GM19035 (cell line): ENCODE measurements around the gene TAAR2.
A peak's percentile ranks its signal among the peaks of the same experiment; 100 is the strongest.
"Not testable (repeated sequence)": the region's sequence is repeated elsewhere in the genome, so short reads cannot be mapped to it uniquely, and the experiment has no call there.

Experiments used
- ATAC-seq: cut with Tn5 transposase; IDR thresholded peaks from one replicate; pipeline ENCODE4 v1.9.1; 2021; ENCODE audit not compliant: unreplicated experiment

The TAAR2 gene

DNA sequence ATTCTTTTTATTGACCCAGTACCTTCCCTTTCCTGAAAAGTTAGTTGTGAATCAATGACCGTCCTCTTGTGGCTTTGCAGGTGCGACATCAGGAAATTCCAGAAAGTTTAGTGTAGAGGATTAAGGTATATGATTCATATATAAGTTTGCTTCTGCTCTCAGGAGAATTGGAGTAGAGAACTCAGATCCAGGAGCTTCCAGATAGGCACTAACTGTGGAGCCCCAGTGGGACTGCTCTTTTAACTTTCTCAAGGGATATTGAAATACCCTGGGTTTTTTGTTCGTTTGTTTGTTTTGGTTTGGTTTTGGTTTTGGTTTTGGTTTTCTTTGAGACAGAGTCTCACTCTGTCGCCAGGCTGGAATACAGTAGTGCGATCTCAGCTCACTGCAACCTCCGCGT lies 9.5 kb downstream of the TAAR2 start:
- peak; percentile 74 for ATAC-seq

DNA sequence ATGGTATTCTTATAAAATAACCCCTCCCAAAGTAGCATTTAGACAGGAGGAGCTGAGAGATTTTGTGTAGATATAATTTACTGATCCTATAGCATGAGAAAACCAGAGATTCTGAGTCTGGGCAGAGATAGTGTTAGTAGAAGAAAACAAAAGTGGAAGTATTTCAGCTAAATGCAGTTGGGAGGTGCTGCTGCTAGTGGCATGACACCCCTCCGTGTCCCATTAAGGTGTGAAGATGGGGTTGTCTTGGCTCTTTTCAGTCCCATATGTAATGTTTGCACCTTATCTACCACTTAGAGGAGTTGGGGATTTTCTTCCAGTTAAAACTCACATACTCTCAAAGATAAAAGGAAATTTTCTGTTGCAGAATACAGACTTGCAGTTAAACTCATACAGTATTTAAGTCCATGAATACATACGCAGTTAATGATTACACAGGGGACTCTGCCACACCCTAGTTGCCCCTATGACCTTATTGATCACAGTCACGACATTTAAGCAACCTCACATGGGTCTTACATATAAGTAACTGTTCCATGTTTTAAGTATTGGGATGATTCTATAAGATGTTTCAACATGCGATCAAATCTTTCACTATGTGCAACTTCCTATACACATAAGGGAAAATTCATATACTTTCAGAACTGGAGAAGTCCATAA lies 11.5 kb downstream of the TAAR2 start:
- no peak for ATAC-seq

DNA sequence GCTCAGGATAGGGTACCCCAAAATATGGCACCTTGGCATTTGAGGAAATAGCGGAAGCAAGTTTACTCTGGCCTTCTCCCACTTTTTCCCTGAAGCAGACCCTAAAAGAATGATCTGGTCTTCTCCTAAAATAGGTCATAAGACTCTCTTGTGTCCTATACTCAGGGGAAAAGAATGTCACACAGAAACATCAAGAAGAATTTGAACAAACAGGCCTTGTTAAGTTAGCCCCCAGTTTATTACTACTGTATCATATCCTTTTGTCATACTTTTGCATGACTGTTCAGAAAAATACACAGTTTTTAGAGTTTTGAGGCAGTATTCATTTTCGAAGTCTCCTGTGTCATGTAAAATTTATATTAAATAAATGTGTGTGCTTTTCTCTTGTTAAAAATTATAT lies 12.5 kb downstream of the TAAR2 start:
- no peak for ATAC-seq

DNA sequence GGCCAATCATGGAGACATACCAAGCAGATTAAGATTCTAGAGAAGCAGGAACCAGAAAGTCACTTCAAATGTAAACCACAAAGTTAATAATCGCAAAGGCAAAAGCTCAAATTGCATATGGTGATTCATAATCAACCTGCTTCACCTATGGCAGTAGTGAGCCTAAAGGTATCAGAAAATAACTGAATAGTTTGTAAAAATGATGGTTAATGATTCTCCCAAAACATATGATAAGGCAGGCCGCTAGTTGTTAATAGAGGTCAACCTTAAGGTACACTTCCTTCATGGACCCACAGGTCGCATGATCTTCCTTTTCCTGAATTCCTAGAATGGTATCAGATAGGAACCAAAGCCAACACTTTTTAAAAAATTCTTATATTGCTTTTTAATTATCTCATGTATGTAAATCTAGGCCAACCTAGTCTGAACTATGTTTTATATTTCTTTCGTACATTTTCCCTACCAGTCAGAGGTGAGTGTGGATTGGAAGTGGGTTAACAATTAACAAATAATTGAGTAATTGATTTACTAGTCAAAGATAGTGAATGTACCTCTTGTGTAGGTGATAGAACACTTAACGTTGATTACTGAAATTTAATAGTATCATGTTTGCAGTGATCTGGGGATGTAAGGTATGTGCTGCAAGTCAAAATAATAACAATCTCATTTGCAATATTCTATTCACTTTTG lies 16.4 kb downstream of the TAAR2 start:
- no peak for ATAC-seq

DNA sequence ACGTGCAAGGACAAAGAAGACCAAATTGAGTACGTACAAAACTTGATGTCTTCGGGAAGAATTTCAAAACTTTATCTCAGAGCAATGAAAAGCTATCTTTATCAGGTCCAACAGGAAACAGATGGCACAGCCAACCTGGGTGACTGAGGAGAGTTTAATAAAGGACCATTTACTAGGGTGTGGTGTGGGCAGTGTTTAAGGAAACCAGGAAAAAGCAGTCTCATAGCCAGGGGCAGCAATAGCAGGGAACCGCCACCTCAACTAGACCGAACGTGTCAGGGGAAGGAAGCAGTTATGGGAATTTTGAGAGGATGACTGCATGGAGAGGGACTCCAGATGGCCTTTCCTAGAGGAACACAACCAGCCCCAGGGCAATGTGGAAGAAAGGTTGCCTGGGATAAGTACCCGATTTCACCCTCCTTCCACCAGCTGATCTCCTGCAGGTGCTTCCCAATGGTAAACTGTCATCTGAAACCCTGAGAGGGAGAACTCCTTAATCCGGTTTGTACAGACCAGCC lies 19.4 kb downstream of the TAAR2 start:
- ATAC-seq: no peak

DNA sequence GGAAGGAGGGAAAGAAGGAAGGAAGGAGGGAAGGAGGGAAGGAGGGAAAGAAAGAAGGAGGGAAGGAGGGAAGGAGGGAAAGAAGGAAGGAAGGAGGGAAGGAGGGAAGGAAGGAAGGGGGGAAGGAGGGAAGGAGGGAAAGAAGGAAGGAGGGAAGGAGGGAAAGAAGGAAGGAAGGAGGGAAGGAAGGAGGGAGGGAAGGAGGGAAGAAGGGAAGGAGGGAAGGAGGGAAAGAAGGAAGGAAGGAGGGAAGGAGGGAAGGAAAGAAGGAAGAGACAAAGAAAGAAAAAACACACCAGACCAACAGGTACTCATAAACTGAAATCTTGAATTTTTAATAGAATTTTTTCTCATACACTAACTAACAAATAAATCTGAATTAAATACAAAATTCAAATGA lies 23.2 kb downstream of the TAAR2 start:
- ATAC-seq: not testable (repeated sequence)

DNA sequence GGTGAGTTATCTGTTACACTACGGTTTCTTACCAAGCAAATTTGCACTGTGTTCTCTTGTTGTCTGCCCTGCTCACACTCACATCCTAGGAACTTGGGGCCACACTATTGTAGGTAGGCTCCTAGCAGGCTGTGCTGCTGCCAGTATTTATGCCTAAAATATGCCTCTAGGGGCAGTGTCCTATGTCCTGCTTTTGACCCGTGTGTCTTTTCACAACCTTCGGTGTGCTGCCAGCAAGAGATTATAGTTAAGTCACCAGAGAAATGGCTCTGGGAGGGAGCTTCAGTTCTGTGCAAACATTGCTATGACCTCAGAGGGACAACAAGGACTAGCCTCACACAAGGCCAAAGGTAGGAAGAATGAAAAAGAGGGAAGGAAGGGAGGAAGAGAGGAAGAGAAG lies 25.6 kb downstream of the TAAR2 start:
- ATAC-seq: peak; percentile 90

DNA sequence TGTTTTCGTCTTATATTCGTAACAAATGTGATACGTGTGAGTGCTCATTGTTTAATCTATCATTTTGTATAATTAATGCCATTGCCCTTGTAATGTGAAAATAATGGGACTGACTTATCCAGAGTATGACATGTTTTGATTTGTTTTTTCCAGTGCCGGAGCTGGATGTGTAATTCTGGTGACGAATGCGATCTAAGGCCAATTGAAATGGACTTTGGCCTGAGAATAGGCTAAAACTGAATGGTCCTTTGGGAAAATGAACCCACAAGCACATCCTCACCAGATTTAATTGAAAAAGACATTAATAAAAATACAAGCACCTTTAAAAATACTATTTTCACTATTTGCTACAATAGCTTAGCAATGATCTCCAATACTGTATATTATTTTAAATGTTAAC lies 27.9 kb downstream of the TAAR2 start:
- no peak for ATAC-seq

DNA sequence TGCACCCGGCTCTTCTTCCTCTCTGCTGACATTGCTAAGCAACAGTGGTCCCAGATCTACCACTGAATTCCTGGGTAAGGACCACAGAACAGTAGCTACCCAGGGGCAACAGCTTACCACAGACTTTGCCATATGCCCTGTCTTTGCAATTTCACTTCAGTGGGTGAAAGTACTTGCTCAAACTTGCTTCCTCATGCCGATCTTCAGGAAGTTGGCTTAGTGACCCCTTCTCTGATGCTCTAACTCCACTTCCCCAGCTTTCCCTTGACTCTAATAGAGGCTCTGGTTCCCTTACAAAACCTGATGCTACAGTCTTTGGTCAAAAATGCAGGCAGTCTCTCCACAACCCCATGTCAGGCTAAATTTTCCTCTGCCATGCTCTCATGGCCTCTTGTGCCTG lies 31.2 kb downstream of the TAAR2 start:
- ATAC-seq: no peak

DNA sequence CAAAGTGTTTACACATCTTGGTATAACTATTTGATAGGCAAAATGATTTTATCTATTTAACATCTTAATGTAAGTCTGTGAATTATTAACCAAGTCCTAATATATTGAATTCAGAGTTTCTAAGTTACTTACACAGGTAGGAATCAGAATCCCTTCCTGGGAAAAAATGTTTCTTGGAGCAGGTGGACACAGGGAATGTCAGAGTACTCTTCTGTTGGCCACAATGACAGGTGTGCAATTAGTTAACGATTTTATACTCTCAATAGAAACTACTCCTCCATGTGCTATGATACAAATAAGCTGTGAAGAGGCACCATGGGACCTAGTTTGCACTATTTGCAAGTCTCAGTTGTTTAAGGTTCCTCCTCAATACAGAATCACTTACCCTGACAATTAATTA lies 33.7 kb downstream of the TAAR2 start:
- no peak for ATAC-seq

DNA sequence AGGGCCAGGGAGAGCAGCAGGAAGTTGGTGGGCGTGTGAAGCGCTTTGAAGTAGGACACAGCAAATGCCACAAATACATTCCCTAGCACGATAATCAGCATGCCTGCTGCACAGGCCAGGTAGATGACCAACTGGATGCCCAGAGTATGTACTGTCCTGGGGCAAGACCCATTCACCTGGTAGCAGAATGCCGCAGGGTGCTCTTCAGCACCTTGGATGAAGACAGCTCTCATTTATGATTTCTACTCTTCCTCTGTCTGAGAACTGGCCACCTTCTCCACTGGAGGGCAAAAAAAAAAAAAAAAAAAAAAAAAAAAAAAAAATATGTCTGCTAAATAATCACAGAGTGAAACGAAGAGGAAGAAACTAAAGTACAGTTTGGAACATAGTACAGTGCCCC lies 34.6 kb downstream of the TAAR2 start, which contains the start of gene TAAR5:
Gene TAAR5 (minus strand): TSS at position 288 of the 400 bp plus-strand sequence. CDS start 55 bp downstream, at position 233.
- ATAC-seq: no peak

DNA sequence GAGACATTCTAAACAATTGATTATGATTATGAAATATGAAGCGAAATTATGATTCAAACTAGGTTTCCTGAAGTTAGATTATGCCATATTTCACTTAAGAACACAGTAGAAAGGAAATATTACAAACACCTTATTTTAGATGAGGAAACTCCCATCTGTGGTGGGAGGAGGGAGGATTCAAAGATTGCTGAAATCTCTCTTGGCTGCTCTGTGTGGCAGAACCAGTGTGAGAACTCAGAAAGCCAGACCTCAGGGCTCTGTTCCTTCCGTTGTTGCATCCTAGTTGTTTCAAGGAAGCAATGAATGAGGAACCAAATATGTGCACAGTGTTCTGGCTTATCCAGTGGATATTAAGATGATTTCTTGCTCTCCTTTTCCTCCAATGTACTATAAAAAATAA lies 36.7 kb downstream of the TAAR2 start:
- no peak for ATAC-seq

DNA sequence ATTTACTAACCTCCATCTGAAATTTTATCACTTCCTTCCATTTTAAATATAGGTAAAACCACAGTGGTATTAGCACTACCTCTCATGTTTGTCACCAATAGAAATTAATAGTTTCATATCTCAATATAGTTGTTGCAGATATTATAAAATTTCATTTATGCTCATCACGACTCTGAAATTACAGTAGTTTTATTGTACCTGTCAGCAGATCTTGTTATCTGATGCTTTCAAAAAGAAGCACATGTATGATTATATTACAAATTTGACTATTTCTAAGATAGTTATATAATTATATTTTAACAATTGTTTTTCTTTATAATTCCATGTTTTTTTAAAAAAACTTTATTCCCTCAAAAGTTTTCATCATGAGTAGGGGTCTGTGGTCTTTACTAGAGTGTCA lies 39.4 kb downstream of the TAAR2 start:
- no peak for ATAC-seq

DNA sequence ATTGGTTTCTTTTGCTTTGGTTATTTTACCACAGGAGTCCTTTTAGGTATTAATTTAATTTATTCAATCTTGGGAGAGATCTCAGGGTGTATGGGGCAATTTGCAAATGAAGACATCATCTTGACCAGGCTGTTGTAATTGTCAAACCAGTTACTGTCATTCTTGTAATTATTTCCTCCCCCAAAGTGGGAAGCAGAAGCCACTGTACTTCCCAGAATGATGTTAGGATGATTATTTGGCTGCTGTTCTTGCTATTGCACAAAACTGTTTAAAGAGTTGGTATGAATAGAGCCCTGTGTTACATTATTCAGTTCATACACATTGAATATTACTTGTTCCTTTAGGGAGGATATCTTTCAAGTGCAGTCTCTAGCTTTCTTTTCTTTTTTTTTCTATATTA lies 52.3 kb downstream of the TAAR2 start:
- no peak for ATAC-seq

DNA sequence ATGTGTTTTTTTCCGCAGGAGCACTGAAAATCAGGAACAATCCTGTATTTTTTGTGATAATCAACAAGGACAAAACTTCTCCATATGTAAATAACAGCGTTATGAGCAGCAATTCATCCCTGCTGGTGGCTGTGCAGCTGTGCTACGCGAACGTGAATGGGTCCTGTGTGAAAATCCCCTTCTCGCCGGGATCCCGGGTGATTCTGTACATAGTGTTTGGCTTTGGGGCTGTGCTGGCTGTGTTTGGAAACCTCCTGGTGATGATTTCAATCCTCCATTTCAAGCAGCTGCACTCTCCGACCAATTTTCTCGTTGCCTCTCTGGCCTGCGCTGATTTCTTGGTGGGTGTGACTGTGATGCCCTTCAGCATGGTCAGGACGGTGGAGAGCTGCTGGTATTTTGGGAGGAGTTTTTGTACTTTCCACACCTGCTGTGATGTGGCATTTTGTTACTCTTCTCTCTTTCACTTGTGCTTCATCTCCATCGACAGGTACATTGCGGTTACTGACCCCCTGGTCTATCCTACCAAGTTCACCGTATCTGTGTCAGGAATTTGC lies 53.8 kb downstream of the TAAR2 start, which contains the start of gene TAAR6:
Gene TAAR6 (plus strand): TSS at position 102 of the 557 bp plus-strand sequence. CDS start 0 bp downstream, at position 102.
- ATAC-seq: no peak

DNA sequence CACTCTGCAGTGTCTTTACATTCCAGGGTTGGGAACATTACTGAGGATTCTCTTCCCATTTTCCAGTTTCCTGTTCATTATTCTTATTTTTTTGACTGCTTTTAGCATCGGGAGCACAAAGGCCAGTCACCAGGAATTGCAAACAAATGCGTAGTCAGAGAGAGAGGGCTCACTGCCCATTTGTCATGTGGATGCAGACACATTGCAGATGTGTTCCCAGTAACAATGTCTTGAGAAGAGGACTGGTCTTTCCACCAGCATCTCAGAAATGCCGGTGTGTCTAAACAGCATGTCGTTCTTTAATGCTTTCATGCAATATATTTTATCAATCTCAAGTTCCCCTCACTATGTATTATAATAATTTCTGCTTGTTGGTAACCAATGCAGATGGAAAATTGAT lies 54.9 kb downstream of the TAAR2 start:
- no peak for ATAC-seq

DNA sequence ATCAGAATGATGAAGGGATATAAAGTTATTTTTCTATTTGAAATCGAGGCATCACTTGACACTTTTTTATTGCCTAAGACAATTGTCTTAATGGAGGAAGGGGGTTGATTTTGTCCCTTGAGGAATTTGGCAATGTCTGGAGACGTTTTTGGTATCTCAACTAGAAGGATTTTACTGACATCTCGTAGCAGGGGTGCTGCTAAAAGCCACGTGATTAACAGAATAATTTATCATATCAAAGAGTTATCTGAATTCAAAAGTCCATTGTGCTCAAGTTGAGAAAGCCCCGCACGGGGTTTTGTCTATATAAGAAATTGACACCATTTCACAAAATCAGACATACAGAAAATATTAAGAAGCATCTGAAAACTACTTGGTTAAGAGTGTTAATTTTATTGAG lies 55.5 kb downstream of the TAAR2 start:
- no peak for ATAC-seq

DNA sequence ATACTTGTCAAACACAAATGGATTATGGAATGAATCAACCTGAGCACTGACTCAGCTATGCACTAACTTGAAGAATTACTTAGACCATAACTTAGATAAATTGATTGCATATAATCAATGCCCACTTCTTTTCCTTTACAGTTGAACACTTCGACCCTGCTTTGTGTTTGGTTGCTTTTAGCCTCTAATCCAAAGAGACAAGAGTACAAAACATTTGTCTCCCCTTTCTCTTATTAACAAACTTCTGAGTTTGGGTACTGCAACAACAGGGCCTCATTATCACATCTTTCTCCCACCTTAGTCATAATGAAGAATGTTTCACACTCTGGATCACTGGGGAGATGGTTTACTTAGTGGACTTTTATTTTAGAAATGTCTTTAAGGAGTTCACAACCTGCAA lies 56.5 kb downstream of the TAAR2 start:
- ATAC-seq: no peak
